Heart left ventricle (tissue), 13 donors: ENCODE measurements around the gene DPM2.

ENCODE experiments used
- POLR2A ChIP-seq, 2 donors: fragments of 450-650 bp; IDR thresholded peaks; one replicate each; pipeline ENCODE4 v1.6.1; 2017; ENCODE audit warnings: antibody characterized with exemption in 2 of 2, mild to moderate bottlenecking in 2 of 2, moderate library complexity in 2 of 2
- TF ChIP-seq, protein P1 (sequence below), 12 donors: fragments of 200-600 bp; sonication (generic) in 4 of 12; IDR thresholded peaks; one replicate each; pipeline versions ENCODE4 v1.5.0 to v1.8.0; 2018 to 2022; ENCODE audit warnings: antibody characterized with exemption in 12 of 12, mild to moderate bottlenecking in 5 of 12
- donor health status: ischemic (EF 13 %, LVEDD 7.1; RV severe dilation, severe dysfunction).
- donor health status: DM: no; HTN: yes; CAD: no.
- donor health status: DM: no; HTN: no; CAD: no.
- donor health status: ischemic (EF 25% LVEDD 6.9; RV normal size, moderate dysfunction).
- donor health status: ischemic (EF 25% LVEDD 5.7; RV mildly dilated, moderate dysfunction).
- donor health status: ischemic (EF 35%, LVEDD 5.7; RV mildly dilated, moderate dysfunction).
- donor health status: nonischemic (EF 11% LVEDD 7.7; RV severe dilation, severe dysfunction).
- donor health status: DM: yes; HTN: yes; CAD: no.
- donor health status: PGD.
- donor health status: ischemic (EF 29% LVEDD 5.4; RV normal size, mild dysfunction).
- donor health status: nonischemic (EF 23%, LVEDD 6.1; RV moderate dilation, normal function).

DNA sequence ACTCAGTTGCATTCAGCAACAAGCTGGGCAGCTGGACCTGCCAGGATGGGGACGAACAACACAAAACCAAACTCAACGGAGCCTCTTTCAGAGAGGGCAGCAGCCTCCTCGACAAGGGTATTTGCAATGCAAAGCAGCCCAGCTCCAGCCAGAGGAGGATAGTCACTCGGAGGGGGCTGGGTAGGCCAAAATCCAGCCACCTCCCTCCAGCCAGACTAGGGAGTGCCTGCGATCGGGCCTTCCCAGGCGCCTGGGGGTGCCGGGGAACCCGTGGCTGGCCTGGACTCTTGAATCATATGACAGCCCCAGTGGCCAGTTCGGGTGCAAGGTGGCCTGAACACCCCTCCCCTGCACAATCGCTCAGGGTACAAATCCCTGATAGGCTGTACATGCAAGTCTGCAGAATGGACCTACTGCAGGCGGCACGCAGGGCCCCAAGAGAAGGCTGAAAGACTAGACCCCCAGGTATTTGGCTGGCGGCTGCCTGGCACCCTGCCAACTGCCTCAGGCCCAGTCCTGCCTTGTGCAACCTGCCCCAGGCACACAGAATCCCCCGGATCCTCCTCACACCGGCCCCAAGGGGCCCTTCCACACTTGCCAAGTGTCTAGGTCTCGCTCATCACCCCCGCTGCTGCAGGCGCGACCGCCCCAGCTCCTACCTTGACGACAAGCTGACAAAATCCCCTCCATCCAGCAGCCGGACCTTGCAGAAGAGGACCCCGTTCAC, 41.8 kb upstream of the DPM2 start:
- TF ChIP-seq, protein P1, sequence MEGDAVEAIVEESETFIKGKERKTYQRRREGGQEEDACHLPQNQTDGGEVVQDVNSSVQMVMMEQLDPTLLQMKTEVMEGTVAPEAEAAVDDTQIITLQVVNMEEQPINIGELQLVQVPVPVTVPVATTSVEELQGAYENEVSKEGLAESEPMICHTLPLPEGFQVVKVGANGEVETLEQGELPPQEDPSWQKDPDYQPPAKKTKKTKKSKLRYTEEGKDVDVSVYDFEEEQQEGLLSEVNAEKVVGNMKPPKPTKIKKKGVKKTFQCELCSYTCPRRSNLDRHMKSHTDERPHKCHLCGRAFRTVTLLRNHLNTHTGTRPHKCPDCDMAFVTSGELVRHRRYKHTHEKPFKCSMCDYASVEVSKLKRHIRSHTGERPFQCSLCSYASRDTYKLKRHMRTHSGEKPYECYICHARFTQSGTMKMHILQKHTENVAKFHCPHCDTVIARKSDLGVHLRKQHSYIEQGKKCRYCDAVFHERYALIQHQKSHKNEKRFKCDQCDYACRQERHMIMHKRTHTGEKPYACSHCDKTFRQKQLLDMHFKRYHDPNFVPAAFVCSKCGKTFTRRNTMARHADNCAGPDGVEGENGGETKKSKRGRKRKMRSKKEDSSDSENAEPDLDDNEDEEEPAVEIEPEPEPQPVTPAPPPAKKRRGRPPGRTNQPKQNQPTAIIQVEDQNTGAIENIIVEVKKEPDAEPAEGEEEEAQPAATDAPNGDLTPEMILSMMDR (IDR thresholded peaks at IDR 0.05), result no peak
- TF ChIP-seq POLR2A (IDR thresholded peaks at IDR 0.05), result no peak
